ENCODE results near the gene WASF1.

DNA sequence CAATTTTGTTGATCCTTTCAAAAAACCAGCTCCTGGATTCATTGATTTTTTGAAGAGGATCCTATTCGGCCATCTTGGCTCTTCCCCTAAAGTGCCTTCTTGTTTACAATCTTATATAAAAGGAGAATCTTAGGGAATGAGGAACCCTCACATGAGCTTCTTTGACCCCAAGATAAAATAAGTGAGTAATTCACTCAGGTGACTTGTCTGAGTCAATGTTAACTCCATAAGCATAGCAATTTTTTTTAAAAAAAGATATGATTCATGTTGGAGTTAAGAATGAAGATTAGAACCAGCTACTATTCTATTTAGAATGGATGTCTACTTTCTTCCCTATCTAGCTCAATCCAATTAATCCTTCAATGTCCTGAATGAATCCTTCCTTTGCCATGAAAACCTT is 21.0 kb downstream of the WASF1 start:
- no peak for TF ChIP-seq POLR2A (IDR thresholded peaks at IDR 0.05; ENCODE audit: low read length)
- no peak for TF ChIP-seq CHD2 (IDR thresholded peaks at IDR 0.05; ENCODE audit: low read length, partially characterized antibody)
- TF ChIP-seq SMC3 (IDR thresholded peaks at IDR 0.05) = no peak
- TF ChIP-seq, protein P1, sequence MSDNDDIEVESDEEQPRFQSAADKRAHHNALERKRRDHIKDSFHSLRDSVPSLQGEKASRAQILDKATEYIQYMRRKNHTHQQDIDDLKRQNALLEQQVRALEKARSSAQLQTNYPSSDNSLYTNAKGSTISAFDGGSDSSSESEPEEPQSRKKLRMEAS (IDR thresholded peaks at IDR 0.05) = no peak
- TF ChIP-seq, protein P2, sequence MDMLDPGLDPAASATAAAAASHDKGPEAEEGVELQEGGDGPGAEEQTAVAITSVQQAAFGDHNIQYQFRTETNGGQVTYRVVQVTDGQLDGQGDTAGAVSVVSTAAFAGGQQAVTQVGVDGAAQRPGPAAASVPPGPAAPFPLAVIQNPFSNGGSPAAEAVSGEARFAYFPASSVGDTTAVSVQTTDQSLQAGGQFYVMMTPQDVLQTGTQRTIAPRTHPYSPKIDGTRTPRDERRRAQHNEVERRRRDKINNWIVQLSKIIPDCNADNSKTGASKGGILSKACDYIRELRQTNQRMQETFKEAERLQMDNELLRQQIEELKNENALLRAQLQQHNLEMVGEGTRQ (IDR thresholded peaks at IDR 0.05) = no peak
- TF ChIP-seq JUNB (IDR thresholded peaks at IDR 0.05) = no peak
- TF ChIP-seq ZFP36 (IDR thresholded peaks at IDR 0.05; ENCODE audit: borderline replicate concordance, partially characterized antibody) = no peak
- no peak for TF ChIP-seq ZC3H11A (IDR thresholded peaks at IDR 0.05)
- no peak for TF ChIP-seq HOXA7 (CRISPR knock-in tag; IDR thresholded peaks at IDR 0.05)
- TF ChIP-seq, protein P3, sequence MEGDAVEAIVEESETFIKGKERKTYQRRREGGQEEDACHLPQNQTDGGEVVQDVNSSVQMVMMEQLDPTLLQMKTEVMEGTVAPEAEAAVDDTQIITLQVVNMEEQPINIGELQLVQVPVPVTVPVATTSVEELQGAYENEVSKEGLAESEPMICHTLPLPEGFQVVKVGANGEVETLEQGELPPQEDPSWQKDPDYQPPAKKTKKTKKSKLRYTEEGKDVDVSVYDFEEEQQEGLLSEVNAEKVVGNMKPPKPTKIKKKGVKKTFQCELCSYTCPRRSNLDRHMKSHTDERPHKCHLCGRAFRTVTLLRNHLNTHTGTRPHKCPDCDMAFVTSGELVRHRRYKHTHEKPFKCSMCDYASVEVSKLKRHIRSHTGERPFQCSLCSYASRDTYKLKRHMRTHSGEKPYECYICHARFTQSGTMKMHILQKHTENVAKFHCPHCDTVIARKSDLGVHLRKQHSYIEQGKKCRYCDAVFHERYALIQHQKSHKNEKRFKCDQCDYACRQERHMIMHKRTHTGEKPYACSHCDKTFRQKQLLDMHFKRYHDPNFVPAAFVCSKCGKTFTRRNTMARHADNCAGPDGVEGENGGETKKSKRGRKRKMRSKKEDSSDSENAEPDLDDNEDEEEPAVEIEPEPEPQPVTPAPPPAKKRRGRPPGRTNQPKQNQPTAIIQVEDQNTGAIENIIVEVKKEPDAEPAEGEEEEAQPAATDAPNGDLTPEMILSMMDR (IDR thresholded peaks at IDR 0.05) = no peak

Measured in A549 (cell line).